Ectodermal cell (in vitro differentiated cells): ENCODE results near the gene PRDX2.

Experiments used
- H3K27ac ChIP-seq: 2 replicates; pipeline ENCODE4 v1.7.0; 2013; ENCODE audit warnings: mild to moderate bottlenecking, low read depth, low read length; ENCODE audit not compliant: insufficient read depth, poor library complexity, severe bottlenecking
- H3K27me3 ChIP-seq: 2 replicates; pipeline ENCODE4 v1.7.0; 2013; ENCODE audit warnings: mild to moderate bottlenecking, low read length; ENCODE audit not compliant: insufficient read depth, control insufficient read depth, poor library complexity, severe bottlenecking
- H3K36me3 ChIP-seq: one replicate; pipeline ENCODE4 v1.7.0; 2013; ENCODE audit warnings: low read length; ENCODE audit not compliant: control insufficient read depth, insufficient read depth
- H3K4me1 ChIP-seq: one replicate; pipeline ENCODE4 v1.7.0; 2013; ENCODE audit warnings: low read length; ENCODE audit not compliant: control insufficient read depth, insufficient read depth
- H3K4me3 ChIP-seq: 2 replicates; pipeline ENCODE4 v1.7.0; 2013; ENCODE audit warnings: low read depth, low read length, control low read depth; ENCODE audit not compliant: insufficient read depth
- H3K9me3 ChIP-seq: 2 replicates; pipeline ENCODE4 v1.7.0; 2013; ENCODE audit warnings: mild to moderate bottlenecking, low read length, moderate library complexity; ENCODE audit not compliant: control insufficient read depth
- WGBS, 2 experiments: methylation state at CpG; one replicate each; pipeline ENCODE4 v1.1.7; 2013; ENCODE audit warnings: missing lambda C conversion rate in 2 of 2; 5-methylcytosine and 5-hydroxymethylcytosine counted together

Gene PRDX2

DNA sequence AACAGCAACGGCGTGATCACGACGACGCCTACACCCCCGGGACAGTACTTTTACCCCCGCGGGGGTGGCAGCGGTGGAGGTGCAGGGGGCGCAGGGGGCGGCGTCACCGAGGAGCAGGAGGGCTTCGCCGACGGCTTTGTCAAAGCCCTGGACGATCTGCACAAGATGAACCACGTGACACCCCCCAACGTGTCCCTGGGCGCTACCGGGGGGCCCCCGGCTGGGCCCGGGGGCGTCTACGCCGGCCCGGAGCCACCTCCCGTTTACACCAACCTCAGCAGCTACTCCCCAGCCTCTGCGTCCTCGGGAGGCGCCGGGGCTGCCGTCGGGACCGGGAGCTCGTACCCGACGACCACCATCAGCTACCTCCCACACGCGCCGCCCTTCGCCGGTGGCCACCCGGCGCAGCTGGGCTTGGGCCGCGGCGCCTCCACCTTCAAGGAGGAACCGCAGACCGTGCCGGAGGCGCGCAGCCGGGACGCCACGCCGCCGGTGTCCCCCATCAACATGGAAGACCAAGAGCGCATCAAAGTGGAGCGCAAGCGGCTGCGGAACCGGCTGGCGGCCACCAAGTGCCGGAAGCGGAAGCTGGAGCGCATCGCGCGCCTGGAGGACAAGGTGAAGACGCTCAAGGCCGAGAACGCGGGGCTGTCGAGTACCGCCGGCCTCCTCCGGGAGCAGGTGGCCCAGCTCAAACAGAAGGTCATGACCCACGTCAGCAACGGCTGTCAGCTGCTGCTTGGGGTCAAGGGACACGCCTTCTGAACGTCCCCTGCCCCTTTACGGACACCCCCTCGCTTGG is 9.3 kb downstream of the PRDX2 start:
- H3K36me3 ChIP-seq, result no peaks in the 10 kb centered on the region
- H3K27ac ChIP-seq, result no peak overlapping the region
- H3K27me3 ChIP-seq, result peaks cover 42% of the 10 kb centered on the region
- WGBS, 2 experiments, result 1 to 2% methylated on average over 84 of the region's 84 CpGs
- peak overlapping the region; percentile 54 for H3K4me3 ChIP-seq
- peaks cover 26% of the 10 kb centered on the region for H3K4me1 ChIP-seq
- no peaks in the 10 kb centered on the region for H3K9me3 ChIP-seq

DNA sequence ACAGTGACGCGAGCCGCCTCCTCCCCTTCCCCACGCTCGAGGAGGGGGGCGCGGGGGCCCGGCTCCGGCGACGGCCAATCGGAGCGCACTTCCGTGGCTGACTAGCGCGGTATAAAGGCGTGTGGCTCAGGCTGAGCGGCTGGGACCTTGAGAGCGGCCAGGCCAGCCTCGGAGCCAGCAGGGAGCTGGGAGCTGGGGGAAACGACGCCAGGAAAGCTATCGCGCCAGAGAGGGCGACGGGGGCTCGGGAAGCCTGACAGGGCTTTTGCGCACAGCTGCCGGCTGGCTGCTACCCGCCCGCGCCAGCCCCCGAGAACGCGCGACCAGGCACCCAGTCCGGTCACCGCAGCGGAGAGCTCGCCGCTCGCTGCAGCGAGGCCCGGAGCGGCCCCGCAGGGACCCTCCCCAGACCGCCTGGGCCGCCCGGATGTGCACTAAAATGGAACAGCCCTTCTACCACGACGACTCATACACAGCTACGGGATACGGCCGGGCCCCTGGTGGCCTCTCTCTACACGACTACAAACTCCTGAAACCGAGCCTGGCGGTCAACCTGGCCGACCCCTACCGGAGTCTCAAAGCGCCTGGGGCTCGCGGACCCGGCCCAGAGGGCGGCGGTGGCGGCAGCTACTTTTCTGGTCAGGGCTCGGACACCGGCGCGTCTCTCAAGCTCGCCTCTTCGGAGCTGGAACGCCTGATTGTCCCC is 10.1 kb downstream of the PRDX2 start, which contains the start of gene JUNB:
Gene JUNB (plus strand): TSS at position 142 of the 706 bp plus-strand sequence. CDS start 286 bp downstream, at position 428.
- peak within 1 kb of the TSS; percentile 54 for H3K4me3 ChIP-seq
- H3K27ac ChIP-seq, result peak within 1 kb of the TSS; percentile 6
- H3K36me3 ChIP-seq, result no peaks in the 10 kb centered on the region
- peaks cover 42% of the 10 kb centered on the region for H3K27me3 ChIP-seq
- WGBS, 2 experiments, result 1% methylated on average over 73 of the region's 73 CpGs
- peaks cover 26% of the 10 kb centered on the region for H3K4me1 ChIP-seq
- no peaks in the 10 kb centered on the region for H3K9me3 ChIP-seq

DNA sequence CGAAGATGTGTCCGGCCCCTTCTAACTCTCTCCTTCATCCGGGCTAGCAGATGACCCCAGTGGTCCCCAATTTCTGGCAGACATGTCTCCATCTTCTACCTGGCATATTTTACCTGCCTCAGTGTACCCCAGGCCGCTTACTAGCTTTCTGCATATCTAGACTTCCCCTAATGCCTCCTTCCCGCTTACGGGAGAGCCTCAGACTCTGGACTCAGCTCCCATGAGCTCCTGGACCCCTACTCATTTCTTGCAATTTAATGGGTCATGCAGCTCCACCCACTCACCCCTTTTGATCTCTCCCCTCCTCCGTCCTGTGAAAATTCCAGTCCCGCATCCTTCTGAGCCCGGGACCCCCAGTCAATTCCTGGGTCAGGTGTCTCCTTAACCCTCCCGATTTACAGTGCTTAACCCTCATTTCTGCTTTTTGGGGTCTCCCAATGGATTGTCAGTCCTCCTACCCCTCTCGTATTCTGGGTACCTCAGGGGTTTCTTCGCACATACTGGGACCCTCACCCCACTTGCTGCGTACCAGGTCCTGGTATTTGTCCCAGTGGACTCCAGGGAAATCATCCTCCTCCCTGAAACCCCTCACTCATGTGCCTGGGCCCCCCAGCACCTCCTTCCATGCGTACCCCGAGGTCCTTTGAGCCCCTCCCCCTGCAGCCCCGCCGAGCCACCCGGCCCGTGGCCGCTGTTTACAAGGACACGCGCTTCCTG is 10.8 kb downstream of the PRDX2 start:
- peak overlapping the region; percentile 54 for H3K4me3 ChIP-seq
- WGBS, 2 experiments, result 4 to 5% methylated on average over 22 of the region's 22 CpGs

DNA sequence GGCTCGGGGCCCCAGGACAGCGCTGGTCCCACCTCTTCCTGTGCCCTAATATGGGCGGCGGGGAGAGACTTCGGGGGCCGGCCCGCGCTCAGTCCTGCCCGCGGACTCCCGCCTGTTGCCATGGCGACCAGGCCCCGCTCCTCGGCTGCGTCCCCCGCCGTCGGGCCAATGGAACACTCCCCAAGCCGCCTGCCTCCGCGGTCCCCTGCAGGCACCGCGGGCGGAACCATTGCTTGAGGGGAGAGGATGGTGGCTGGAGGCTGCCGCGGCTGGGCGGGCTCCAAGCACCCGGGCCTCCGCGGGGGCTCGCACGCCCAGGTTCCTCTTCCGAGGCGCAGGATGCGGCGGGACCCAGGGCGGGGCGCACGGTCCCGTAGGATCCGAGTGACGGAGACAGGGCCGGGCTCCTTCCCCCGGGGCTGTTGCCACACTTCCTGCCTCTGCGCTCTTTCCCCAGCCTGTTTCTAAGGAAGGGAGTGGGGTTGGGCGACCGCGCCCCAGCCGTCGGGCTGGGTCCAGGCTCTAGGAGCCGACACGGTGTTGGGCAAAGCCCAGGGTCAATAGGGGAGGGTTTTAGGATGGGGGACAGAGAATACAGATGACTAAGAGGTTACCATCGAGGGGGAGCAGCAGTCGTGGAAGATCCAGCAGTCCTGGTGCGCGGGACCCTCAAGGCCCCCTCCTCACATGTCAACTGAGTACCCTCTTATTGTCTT is 11.5 kb downstream of the PRDX2 start:
- peak overlapping the region; percentile 43 for H3K4me3 ChIP-seq
- H3K4me1 ChIP-seq, result peaks cover 26% of the 10 kb centered on the region
- H3K27ac ChIP-seq, result peak overlapping the region; percentile 6
- peaks cover 42% of the 10 kb centered on the region for H3K27me3 ChIP-seq
- 1% methylated on average over 56 of the region's 56 CpGs for WGBS, 2 experiments
- H3K9me3 ChIP-seq, result no peaks in the 10 kb centered on the region
- H3K36me3 ChIP-seq, result no peaks in the 10 kb centered on the region

More for the DNA sequence above, 10.8 kb downstream of the PRDX2 start:
- H3K27ac ChIP-seq, result no peak overlapping the region
- H3K9me3 ChIP-seq, result no peaks in the 10 kb centered on the region
- H3K4me1 ChIP-seq, result peaks cover 26% of the 10 kb centered on the region
- no peaks in the 10 kb centered on the region for H3K36me3 ChIP-seq
- H3K27me3 ChIP-seq, result peaks cover 42% of the 10 kb centered on the region

DNA sequence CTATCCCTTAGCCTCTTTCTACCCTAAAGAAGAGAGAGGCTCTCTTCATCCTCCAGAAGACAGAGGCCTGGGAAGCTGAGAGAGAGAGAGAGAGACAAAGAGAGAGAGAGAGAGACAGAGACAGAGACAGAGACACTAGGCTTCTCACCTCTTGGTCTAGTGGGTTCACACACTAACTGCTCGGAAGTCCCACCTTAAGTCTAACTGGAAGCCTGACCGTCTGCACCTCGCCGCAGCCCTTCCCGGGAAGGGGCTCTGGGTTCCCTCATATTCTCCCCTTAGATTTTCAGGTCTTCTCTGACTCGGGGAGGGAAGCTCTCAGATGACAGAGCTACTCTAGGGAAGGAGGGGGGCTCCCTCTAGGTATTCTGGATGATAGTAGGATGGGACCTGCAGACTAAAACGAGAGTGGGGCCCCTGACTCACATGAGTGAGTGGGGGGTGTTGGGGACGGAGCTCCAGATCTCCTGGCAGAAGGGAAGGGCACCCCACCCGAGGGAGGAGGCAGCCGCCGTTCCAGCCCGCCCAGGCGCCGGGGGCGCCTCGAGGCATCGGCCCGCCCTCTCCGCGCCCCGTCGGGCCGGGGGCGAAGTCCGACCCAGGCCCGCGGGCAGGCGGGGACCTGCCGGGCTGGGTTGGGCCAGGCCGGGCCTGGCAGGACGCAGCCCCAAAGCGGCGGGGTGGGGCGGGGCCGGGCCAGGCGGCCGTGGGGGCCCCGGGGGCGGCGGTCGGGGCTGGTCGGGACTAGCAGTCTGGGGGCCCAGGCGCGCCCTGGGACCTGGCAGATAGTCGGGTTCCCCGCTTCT is 12.3 kb downstream of the PRDX2 start:
- Histone ChIP-seq H3K4me1 (peaks cover 26% of the 10 kb centered on the region), H3K9me3 (no peaks in the 10 kb centered on the region), H3K4me3 (peak overlapping the region; percentile 43), H3K36me3 (no peaks in the 10 kb centered on the region), H3K27ac (peak overlapping the region; percentile 85), H3K27me3 (peaks cover 38% of the 10 kb centered on the region)
- WGBS, 2 experiments, result 5% methylated on average over 46 of the region's 46 CpGs

DNA sequence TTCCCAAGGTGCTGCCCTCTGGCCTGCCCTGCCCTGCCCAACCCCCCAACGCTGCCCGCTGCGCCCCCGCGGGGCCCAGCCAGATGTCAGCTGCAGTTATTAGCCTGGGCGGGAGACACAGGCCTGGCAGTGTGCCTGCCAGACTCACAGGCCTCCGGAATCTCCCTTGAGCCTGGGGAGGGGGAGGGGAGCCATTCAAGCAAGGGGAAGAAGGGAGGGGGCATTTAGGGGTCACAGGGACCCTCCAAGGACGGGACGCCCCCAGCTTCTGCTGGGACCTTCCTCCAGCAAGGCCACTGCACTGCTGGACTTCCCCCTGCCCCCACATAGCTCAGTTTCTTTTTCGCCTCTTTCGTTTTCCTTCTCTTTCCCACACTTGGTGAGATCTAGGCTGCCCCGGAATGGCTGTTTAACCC is 12.9 kb downstream of the PRDX2 start:
- H3K9me3 ChIP-seq, result no peaks in the 10 kb centered on the region
- H3K4me3 ChIP-seq, result peak overlapping the region; percentile 43
- WGBS, 2 experiments, result 11 to 12% methylated on average over 12 of the region's 12 CpGs
- H3K4me1 ChIP-seq, result peaks cover 24% of the 10 kb centered on the region
- peak overlapping the region; percentile 85 for H3K27ac ChIP-seq
- peaks cover 32% of the 10 kb centered on the region for H3K27me3 ChIP-seq
- H3K36me3 ChIP-seq, result no peaks in the 10 kb centered on the region

DNA sequence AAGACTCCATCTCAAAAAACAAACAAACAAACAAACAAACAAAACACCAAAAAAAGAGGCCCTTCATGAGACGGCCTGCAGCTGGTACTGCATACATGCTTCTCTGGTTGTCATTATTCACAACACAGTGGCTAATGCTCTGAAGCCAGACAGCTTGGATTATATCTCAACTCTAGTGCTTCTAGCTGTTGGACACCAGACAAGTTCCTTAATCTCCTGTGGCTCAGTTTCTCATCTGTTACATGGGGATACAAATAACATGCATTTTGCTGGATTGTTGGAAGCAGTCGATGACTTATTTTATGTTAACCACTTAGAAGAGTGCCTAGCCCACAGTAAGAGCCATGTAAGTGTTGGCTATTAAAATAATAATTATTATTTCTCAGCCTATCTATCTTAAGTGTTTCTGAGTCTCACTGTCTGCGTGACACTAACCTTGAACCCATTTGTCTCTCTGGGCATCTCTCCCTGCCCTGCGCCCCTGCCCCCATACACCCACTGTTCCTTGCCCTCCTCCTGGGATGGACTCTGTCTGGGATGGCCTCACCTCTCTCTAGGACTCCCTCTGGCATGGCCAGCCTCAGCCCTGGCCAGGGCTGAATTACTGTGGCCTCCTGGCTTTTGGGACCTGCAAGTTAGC is 13.4 kb downstream of the PRDX2 start:
- H3K27ac ChIP-seq, result peak overlapping the region; percentile 85
- H3K36me3 ChIP-seq, result no peaks in the 10 kb centered on the region
- 81 to 84% methylated on average over 4 of the region's 4 CpGs for WGBS, 2 experiments
- H3K4me3 ChIP-seq, result no peak overlapping the region
- H3K27me3 ChIP-seq, result peaks cover 30% of the 10 kb centered on the region
- no peaks in the 10 kb centered on the region for H3K9me3 ChIP-seq
- peaks cover 29% of the 10 kb centered on the region for H3K4me1 ChIP-seq

DNA sequence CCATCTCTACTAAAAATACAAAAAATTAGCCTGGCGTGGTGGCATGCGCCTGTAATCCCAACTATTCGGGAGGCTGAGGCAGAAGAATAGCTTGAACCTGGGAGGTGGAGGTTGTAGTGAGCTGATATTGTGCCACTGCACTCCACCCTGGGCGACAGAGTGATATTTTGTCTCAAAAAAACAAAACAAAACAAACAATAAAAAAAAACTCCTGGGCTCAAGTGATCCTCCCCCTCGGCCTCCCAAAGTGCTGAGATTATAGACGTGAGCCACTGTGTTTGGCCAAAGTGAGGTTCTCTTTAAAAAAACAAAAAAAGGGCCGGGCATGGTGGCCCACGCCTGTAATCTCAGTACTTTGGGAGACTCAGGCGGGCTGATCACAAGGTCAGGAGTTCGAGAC is 14.1 kb downstream of the PRDX2 start:
- Histone ChIP-seq H3K36me3 (no peaks in the 10 kb centered on the region), H3K4me3 (no peak overlapping the region), H3K9me3 (no peaks in the 10 kb centered on the region), H3K4me1 (peaks cover 27% of the 10 kb centered on the region), H3K27me3 (peaks cover 23% of the 10 kb centered on the region), H3K27ac (no peak overlapping the region)
- WGBS, 2 experiments, result 91 to 95% methylated on average over 10 of the region's 10 CpGs

DNA sequence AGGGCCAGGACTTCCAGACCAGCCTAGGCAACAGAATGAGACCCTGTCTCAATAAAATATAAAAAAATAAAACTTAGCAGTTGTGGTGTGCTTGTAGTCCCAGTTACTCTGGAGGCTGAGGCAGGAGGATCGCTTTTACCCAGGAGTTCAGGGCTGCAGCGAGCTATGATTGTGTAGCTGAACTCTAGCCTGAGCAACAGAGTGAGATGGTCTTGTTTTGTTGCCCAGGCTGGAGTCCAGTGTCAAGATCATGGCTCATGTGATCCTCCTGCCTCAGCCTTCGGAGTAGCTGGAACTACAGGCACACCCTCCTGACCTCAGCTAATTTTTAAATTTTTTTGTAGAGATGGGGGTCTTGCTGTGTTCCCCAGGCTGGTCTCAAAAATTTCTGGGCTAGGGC is 14.6 kb downstream of the PRDX2 start:
- H3K9me3 ChIP-seq, result no peaks in the 10 kb centered on the region
- H3K36me3 ChIP-seq, result no peaks in the 10 kb centered on the region
- no peak overlapping the region for H3K27ac ChIP-seq
- peaks cover 18% of the 10 kb centered on the region for H3K27me3 ChIP-seq
- peaks cover 27% of the 10 kb centered on the region for H3K4me1 ChIP-seq
- H3K4me3 ChIP-seq, result no peak overlapping the region
- WGBS, 2 experiments, result 91% methylated on average over 3 of the region's 3 CpGs
